Measurements from ENCODE around the gene SPDYA. TPM values are rescaled to one million over a fixed set of nuclear protein-coding genes. Genes with fewer than 3 reads are reported as not detected.

The SPDYA gene
- total and polyA plus RNA-seq, 2 of the 13 experiments (the other 11 are each of a cell fraction or from before 2014, with no cell fraction given), result 0.32 to 0.75 TPM

DNA sequence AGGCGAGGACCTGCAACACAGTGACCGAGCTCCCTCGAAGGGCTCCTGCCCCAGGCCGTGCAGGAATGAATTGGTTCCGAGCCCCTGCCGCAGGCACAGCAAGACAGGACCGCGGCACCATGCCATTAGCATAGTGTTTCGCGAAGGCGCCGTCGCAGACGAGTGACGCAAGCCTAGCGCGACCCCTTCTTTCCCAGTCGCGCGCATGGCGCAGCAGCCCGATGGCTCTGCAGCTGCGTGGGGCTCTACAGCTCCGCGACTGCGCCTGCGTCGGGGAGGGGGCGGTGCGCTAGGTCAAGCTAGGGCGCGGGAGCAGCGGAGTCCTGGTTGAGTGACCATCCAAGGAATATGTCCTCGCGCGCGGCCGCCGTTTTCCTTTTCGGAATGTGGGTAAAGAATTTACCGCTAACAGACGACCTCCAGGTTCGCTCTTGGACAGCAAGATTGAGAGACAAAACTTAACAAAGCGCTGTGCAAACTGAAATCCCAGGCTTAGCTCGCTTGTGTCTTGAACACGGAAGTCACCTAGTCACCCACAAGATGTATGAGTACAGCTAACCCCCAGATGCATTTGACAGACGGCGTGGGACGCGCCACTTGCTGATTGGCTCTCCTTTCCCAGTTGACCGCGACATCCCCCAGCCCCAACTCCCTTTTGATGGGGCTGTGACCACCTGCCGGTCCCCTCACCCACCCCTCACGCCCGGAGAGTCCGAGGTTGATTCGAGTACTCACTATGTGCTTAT is 59.7 kb downstream of the SPDYA start, which contains the start of gene TRMT61B (continued):
- TF ChIP-seq, protein P1, sequence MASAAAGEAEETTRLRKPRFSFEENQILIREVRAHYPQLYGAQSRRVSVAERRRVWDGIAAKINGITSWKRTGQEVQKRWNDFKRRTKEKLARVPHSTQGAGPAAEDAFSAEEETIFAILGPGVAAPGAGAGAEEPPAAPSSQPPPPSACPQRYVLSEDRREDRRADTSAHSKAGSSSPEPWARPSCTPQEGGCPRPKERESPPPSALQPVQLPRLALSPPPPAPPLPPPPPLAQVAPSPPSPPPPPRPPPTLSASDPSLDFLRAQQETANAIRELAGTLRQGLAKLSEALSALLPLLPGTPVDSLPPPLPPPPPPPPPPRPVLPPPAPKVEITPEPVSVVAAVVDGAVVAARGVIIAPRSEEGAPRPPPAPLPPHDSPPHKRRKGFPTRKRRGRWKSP (CRISPR knock-in tag; IDR thresholded peaks at IDR 0.05), result peak; percentile 94
- TF ChIP-seq SMAD1 (CRISPR knock-in tag; IDR thresholded peaks at IDR 0.05; ENCODE audit: borderline replicate concordance, low read depth), result peak; percentile 99
- TF ChIP-seq, protein P2, sequence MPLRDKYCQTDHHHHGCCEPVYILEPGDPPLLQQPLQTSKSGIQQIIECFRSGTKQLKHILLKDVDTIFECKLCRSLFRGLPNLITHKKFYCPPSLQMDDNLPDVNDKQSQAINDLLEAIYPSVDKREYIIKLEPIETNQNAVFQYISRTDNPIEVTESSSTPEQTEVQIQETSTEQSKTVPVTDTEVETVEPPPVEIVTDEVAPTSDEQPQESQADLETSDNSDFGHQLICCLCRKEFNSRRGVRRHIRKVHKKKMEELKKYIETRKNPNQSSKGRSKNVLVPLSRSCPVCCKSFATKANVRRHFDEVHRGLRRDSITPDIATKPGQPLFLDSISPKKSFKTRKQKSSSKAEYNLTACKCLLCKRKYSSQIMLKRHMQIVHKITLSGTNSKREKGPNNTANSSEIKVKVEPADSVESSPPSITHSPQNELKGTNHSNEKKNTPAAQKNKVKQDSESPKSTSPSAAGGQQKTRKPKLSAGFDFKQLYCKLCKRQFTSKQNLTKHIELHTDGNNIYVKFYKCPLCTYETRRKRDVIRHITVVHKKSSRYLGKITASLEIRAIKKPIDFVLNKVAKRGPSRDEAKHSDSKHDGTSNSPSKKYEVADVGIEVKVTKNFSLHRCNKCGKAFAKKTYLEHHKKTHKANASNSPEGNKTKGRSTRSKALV (CRISPR knock-in tag; IDR thresholded peaks at IDR 0.05), result peak; percentile 90
- peak; percentile 97 for TF ChIP-seq ZNF883 (CRISPR knock-in tag; IDR thresholded peaks at IDR 0.05; ENCODE audit: not compliant biosample characterization)
- TF ChIP-seq, protein P3, sequence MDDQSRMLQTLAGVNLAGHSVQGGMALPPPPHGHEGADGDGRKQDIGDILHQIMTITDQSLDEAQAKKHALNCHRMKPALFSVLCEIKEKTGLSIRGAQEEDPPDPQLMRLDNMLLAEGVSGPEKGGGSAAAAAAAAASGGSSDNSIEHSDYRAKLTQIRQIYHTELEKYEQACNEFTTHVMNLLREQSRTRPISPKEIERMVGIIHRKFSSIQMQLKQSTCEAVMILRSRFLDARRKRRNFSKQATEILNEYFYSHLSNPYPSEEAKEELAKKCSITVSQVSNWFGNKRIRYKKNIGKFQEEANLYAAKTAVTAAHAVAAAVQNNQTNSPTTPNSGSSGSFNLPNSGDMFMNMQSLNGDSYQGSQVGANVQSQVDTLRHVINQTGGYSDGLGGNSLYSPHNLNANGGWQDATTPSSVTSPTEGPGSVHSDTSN (CRISPR knock-in tag; IDR thresholded peaks at IDR 0.05; ENCODE audit: borderline replicate concordance), result 0 out of 2 replicates have a peak, but pooled peaks have one; percentile 4
- peak; percentile 99 for TF ChIP-seq KDM4B (CRISPR knock-in tag; IDR thresholded peaks at IDR 0.05)
- TF ChIP-seq, protein P4, sequence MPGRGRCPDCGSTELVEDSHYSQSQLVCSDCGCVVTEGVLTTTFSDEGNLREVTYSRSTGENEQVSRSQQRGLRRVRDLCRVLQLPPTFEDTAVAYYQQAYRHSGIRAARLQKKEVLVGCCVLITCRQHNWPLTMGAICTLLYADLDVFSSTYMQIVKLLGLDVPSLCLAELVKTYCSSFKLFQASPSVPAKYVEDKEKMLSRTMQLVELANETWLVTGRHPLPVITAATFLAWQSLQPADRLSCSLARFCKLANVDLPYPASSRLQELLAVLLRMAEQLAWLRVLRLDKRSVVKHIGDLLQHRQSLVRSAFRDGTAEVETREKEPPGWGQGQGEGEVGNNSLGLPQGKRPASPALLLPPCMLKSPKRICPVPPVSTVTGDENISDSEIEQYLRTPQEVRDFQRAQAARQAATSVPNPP (CRISPR knock-in tag; IDR thresholded peaks at IDR 0.05), result no peak; the same call in 1 of the 2 replicates
- TF ChIP-seq MLLT10 (CRISPR knock-in tag; IDR thresholded peaks at IDR 0.05), result no peak
- TF ChIP-seq MED1 (CRISPR knock-in tag; IDR thresholded peaks at IDR 0.05), result peak; percentile 91
- TF ChIP-seq SSRP1 (CRISPR knock-in tag; IDR thresholded peaks at IDR 0.05), result no peak; the same call in 1 of the 2 replicates
- TF ChIP-seq ZNF20 (CRISPR knock-in tag; IDR thresholded peaks at IDR 0.05), result no peak
- TF ChIP-seq ZFP36 (IDR thresholded peaks at IDR 0.05; ENCODE audit: borderline replicate concordance, low read depth, low read length, partially characterized antibody), result peak; percentile 9
- no peak for TF ChIP-seq NAIF1 (CRISPR knock-in tag; IDR thresholded peaks at IDR 0.05; ENCODE audit: borderline replicate concordance)
- peak in 1 of 2 experiments; percentile 98; a peak in 2 of 4 replicates for TF ChIP-seq KLF16 (CRISPR knock-in tag; IDR thresholded peaks at IDR 0.05)
- TF ChIP-seq FOXC1 (CRISPR knock-in tag; IDR thresholded peaks at IDR 0.05; ENCODE audit: borderline replicate concordance), result peak; percentile 99
- TF ChIP-seq, protein P5, sequence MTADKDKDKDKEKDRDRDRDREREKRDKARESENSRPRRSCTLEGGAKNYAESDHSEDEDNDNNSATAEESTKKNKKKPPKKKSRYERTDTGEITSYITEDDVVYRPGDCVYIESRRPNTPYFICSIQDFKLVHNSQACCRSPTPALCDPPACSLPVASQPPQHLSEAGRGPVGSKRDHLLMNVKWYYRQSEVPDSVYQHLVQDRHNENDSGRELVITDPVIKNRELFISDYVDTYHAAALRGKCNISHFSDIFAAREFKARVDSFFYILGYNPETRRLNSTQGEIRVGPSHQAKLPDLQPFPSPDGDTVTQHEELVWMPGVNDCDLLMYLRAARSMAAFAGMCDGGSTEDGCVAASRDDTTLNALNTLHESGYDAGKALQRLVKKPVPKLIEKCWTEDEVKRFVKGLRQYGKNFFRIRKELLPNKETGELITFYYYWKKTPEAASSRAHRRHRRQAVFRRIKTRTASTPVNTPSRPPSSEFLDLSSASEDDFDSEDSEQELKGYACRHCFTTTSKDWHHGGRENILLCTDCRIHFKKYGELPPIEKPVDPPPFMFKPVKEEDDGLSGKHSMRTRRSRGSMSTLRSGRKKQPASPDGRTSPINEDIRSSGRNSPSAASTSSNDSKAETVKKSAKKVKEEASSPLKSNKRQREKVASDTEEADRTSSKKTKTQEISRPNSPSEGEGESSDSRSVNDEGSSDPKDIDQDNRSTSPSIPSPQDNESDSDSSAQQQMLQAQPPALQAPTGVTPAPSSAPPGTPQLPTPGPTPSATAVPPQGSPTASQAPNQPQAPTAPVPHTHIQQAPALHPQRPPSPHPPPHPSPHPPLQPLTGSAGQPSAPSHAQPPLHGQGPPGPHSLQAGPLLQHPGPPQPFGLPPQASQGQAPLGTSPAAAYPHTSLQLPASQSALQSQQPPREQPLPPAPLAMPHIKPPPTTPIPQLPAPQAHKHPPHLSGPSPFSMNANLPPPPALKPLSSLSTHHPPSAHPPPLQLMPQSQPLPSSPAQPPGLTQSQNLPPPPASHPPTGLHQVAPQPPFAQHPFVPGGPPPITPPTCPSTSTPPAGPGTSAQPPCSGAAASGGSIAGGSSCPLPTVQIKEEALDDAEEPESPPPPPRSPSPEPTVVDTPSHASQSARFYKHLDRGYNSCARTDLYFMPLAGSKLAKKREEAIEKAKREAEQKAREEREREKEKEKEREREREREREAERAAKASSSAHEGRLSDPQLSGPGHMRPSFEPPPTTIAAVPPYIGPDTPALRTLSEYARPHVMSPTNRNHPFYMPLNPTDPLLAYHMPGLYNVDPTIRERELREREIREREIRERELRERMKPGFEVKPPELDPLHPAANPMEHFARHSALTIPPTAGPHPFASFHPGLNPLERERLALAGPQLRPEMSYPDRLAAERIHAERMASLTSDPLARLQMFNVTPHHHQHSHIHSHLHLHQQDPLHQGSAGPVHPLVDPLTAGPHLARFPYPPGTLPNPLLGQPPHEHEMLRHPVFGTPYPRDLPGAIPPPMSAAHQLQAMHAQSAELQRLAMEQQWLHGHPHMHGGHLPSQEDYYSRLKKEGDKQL (CRISPR knock-in tag; IDR thresholded peaks at IDR 0.05; ENCODE audit: low read depth), result peak; percentile 50; the same call in 1 of the 2 replicates
- peak; percentile 91 for TF ChIP-seq HOXD1 (CRISPR knock-in tag; IDR thresholded peaks at IDR 0.05)
- no peak; the same call in 1 of the 2 replicates for TF ChIP-seq ZNF879 (CRISPR knock-in tag; IDR thresholded peaks at IDR 0.05)

All from HepG2 (cell line).